HEK293 (cell line): ENCODE measurements around the gene METAP1D.

ENCODE experiments used
- ELK4 ChIP-seq: IDR thresholded peaks from 2 replicates; pipeline ENCODE4 v1.6.1; 2011; ENCODE audit warnings: mild to moderate bottlenecking, low read depth, low read length, borderline replicate concordance
- GLI2 ChIP-seq: fragments of 450-650 bp; formaldehyde crosslinking; IDR thresholded peaks from 2 replicates; pipeline ENCODE4; 2017; ENCODE audit warnings: missing biosample characterization, missing genetic modification characterization, low read depth, borderline replicate concordance
- GLI4 ChIP-seq: fragments of 450-650 bp; formaldehyde crosslinking; IDR thresholded peaks from 2 replicates; pipeline ENCODE4 v1.5.1; 2016; ENCODE audit warnings: missing biosample characterization, missing genetic modification characterization
- KLF10 ChIP-seq: fragments of 450-650 bp; IDR thresholded peaks from 2 replicates; pipeline ENCODE4 v1.5.1; 2018; ENCODE audit warnings: missing biosample characterization, mild to moderate bottlenecking, missing genetic modification characterization
- MEIS1 ChIP-seq: sonication (generic); formaldehyde crosslinking; IDR thresholded peaks from 2 replicates; pipeline ENCODE4 v1.8.1; 2022; ENCODE audit warnings: missing genetic modification reagents, mild to moderate bottlenecking, borderline replicate concordance
- PRDM1 ChIP-seq: fragments of 450-650 bp; formaldehyde crosslinking; IDR thresholded peaks from 2 replicates; pipeline ENCODE4; 2016; ENCODE audit warnings: missing biosample characterization, missing genetic modification characterization
- REPIN1 ChIP-seq: fragments of 450-650 bp; formaldehyde crosslinking; IDR thresholded peaks from 2 replicates; pipeline ENCODE4 v1.5.1; 2017; ENCODE audit warnings: missing biosample characterization, missing genetic modification characterization, low read depth
- TCF7L2 ChIP-seq: IDR thresholded peaks from 2 replicates; pipeline ENCODE4 v1.6.1; 2011; ENCODE audit warnings: low read depth, mild to moderate bottlenecking, inconsistent platforms, low read length, moderate library complexity, borderline replicate concordance
- ZBTB11 ChIP-seq: fragments of 450-650 bp; formaldehyde crosslinking; conservative IDR thresholded peaks from 2 replicates; pipeline ENCODE4 v1.5.1; 2016; ENCODE audit warnings: low read depth, missing biosample characterization, missing genetic modification characterization
- ZBTB17 ChIP-seq: fragments of 450-650 bp; formaldehyde crosslinking; IDR thresholded peaks from 2 replicates; pipeline ENCODE4 v1.5.1; 2016; ENCODE audit warnings: missing biosample characterization, missing genetic modification characterization
- ZBTB49 ChIP-seq: fragments of 450-650 bp; formaldehyde crosslinking; IDR thresholded peaks from 2 replicates; pipeline ENCODE4 v1.5.1; 2016; ENCODE audit warnings: missing biosample characterization, missing genetic modification characterization, low read depth
- ZBTB8A ChIP-seq: fragments of 450-650 bp; formaldehyde crosslinking; IDR thresholded peaks from 2 replicates; pipeline ENCODE4 v1.5.1; 2016; ENCODE audit warnings: missing biosample characterization, missing genetic modification characterization
- ZFP41 ChIP-seq: fragments of 450-650 bp; formaldehyde crosslinking; IDR thresholded peaks from 2 replicates; pipeline ENCODE4 v1.5.1; 2016; ENCODE audit warnings: missing biosample characterization, missing genetic modification characterization, borderline replicate concordance
- ZNF132 ChIP-seq: fragments of 450-650 bp; formaldehyde crosslinking; IDR thresholded peaks from 2 replicates; pipeline ENCODE4 v1.5.1; 2017; ENCODE audit warnings: missing biosample characterization, missing genetic modification characterization, borderline replicate concordance
- ZNF138 ChIP-seq: fragments of 450-650 bp; formaldehyde crosslinking; IDR thresholded peaks from 2 replicates; pipeline ENCODE4 v1.5.1; 2016; ENCODE audit warnings: missing biosample characterization, missing genetic modification characterization, borderline replicate concordance
- ZNF311 ChIP-seq: fragments of 450-650 bp; formaldehyde crosslinking; IDR thresholded peaks from 2 replicates; pipeline ENCODE4 v1.5.1; 2017; ENCODE audit warnings: missing biosample characterization, missing genetic modification characterization, borderline replicate concordance
- ZNF366 ChIP-seq: fragments of 450-650 bp; formaldehyde crosslinking; conservative IDR thresholded peaks from 2 replicates; pipeline ENCODE4 v1.5.1; 2016; ENCODE audit warnings: missing biosample characterization, missing genetic modification characterization
- ZNF394 ChIP-seq: fragments of 450-650 bp; formaldehyde crosslinking; IDR thresholded peaks from 2 replicates; pipeline ENCODE4 v1.5.1; 2016; ENCODE audit warnings: missing biosample characterization, missing genetic modification characterization, mild to moderate bottlenecking, moderate library complexity, borderline replicate concordance
- ZNF404 ChIP-seq: fragments of 450-650 bp; formaldehyde crosslinking; IDR thresholded peaks from 2 replicates; pipeline ENCODE4 v1.5.1; 2017; ENCODE audit warnings: missing biosample characterization, missing genetic modification characterization
- ZNF449 ChIP-seq: fragments of 450-650 bp; formaldehyde crosslinking; IDR thresholded peaks from 2 replicates; pipeline ENCODE4 v1.5.1; 2017; ENCODE audit warnings: missing biosample characterization, mild to moderate bottlenecking, missing genetic modification characterization, moderate library complexity
- ZNF473 ChIP-seq: fragments of 450-650 bp; formaldehyde crosslinking; IDR thresholded peaks from 2 replicates; pipeline ENCODE4 v1.5.1; 2017; ENCODE audit warnings: missing biosample characterization, missing genetic modification characterization
- ZNF548 ChIP-seq: fragments of 450-650 bp; formaldehyde crosslinking; IDR thresholded peaks from 2 replicates; pipeline ENCODE4 v1.5.1; 2016; ENCODE audit warnings: missing biosample characterization, missing genetic modification characterization
- ZNF580 ChIP-seq: fragments of 450-650 bp; formaldehyde crosslinking; IDR thresholded peaks from 2 replicates; pipeline ENCODE4 v1.5.1; 2016; ENCODE audit warnings: missing biosample characterization, missing genetic modification characterization
- ZNF639 ChIP-seq: fragments of 450-650 bp; formaldehyde crosslinking; IDR thresholded peaks from 2 replicates; pipeline ENCODE4 v1.5.1; 2016; ENCODE audit warnings: missing biosample characterization, missing genetic modification characterization
- ZNF645 ChIP-seq: fragments of 450-650 bp; formaldehyde crosslinking; IDR thresholded peaks from 2 replicates; pipeline ENCODE4; 2016; ENCODE audit warnings: missing biosample characterization, missing genetic modification characterization
- ZNF654 ChIP-seq: fragments of 450-650 bp; formaldehyde crosslinking; IDR thresholded peaks from 2 replicates; pipeline ENCODE4 v1.5.1; 2016; ENCODE audit warnings: low read depth, missing biosample characterization, missing genetic modification characterization
- ZNF791 ChIP-seq: fragments of 450-650 bp; formaldehyde crosslinking; IDR thresholded peaks from 2 replicates; pipeline ENCODE4 v1.5.1; 2016; ENCODE audit warnings: missing biosample characterization, missing genetic modification characterization
- ZSCAN30 ChIP-seq: fragments of 450-650 bp; IDR thresholded peaks from 2 replicates; pipeline ENCODE4 v1.5.1; 2018; ENCODE audit warnings: missing biosample characterization, mild to moderate bottlenecking, missing genetic modification characterization, moderate library complexity

METAP1D gene

GRCh38 chr2:172038604-172039003 lies 38.9 kb downstream of the METAP1D start (continued):
- TF ChIP-seq ZNF449 (peak; percentile 86; the same call in 1 of the 2 replicates), ZNF132 (tag by site-specific recombination) (no peak), REPIN1 (tag by site-specific recombination) (no peak), ZNF639 (tag by site-specific recombination) (no peak; the same call in 1 of the 2 replicates), ZNF404 (tag by site-specific recombination) (no peak), ZNF548 (tag by site-specific recombination) (no peak), MEIS1 (CRISPR knock-in tag) (0 out of 2 replicates have a peak, but pooled peaks have one; percentile 54), ZFP41 (no peak), GLI4 (tag by site-specific recombination) (no peak), ZBTB49 (tag by site-specific recombination) (no peak), ZNF366 (peak; percentile 82), ZNF311 (no peak), ZNF654 (tag by site-specific recombination) (peak; percentile 6; the same call in 1 of the 2 replicates), ZNF394 (tag by site-specific recombination) (no peak), GLI2 (tag by site-specific recombination) (0 out of 2 replicates have a peak, but pooled peaks have one; percentile 38), ZSCAN30 (tag by site-specific recombination) (peak; percentile 59; the same call in 1 of the 2 replicates), TCF7L2 (0 out of 2 replicates have a peak, but pooled peaks have one; percentile 33), ZNF580 (tag by site-specific recombination) (0 out of 2 replicates have a peak, but pooled peaks have one; percentile 41), ZNF791 (tag by site-specific recombination) (no peak), ZNF138 (no peak), ZBTB8A (0 out of 2 replicates have a peak, but pooled peaks have one; percentile 28), PRDM1 (tag by site-specific recombination) (no peak), ZNF473 (tag by site-specific recombination) (no peak), KLF10 (tag by site-specific recombination) (peak; percentile 60), ZBTB11 (no peak), ZBTB17 (tag by site-specific recombination) (peak; percentile 56; the same call in 1 of the 2 replicates), ELK4 (no peak), ZNF645 (tag by site-specific recombination) (no peak)
